HG03159 (cell line): Measurements from ENCODE around the gene ANKS1B.
"Not testable (repeated sequence)": the region's sequence is repeated elsewhere in the genome, so short reads cannot be mapped to it uniquely, and the experiment has no call there.

Experiments
- ATAC-seq: cut with Tn5 transposase; IDR thresholded peaks from one replicate; pipeline ENCODE4 v1.9.1; 2021; ENCODE audit warnings: mild to moderate bottlenecking, moderate library complexity; ENCODE audit not compliant: unreplicated experiment

ANKS1B gene

GRCh38 chr12:99984271-99985128 is at the start of gene ANKS1B:
TSS of gene ANKS1B (minus strand) at chr12:99984936. CDS start at chr12:99984237, 699 bp downstream.
- peak; percentile 61 for ATAC-seq

- ATAC-seq = no peak
Measured at GRCh38 chr12:100031836-100032235, 47.1 kb upstream of the ANKS1B start.

GRCh38 chr12:100027671-100028070 is 42.9 kb upstream of the ANKS1B start:
- ATAC-seq = no peak

GRCh38 chr12:100026241-100026640 is 41.5 kb upstream of the ANKS1B start:
- ATAC-seq = no peak

- no peak for ATAC-seq
Measured at GRCh38 chr12:100024974-100025555, 40.3 kb upstream of the ANKS1B start.

GRCh38 chr12:100020370-100020769 is 35.6 kb upstream of the ANKS1B start:
- ATAC-seq = no peak

GRCh38 chr12:100017056-100017455 is 32.3 kb upstream of the ANKS1B start:
- ATAC-seq = no peak

GRCh38 chr12:100016304-100016703 is 31.6 kb upstream of the ANKS1B start:
- not testable (repeated sequence) for ATAC-seq

- ATAC-seq = not testable (repeated sequence)
Measured at GRCh38 chr12:100005846-100006245, 21.1 kb upstream of the ANKS1B start.

- ATAC-seq = no peak
Measured at GRCh38 chr12:99997806-99998205, 13.1 kb upstream of the ANKS1B start.

GRCh38 chr12:99996095-99996494 is 11.4 kb upstream of the ANKS1B start:
- no peak for ATAC-seq

- no peak for ATAC-seq
Measured at GRCh38 chr12:99985631-99986030, 895 bp upstream of the ANKS1B start.

GRCh38 chr12:99985129-99985570 is 414 bp upstream of the ANKS1B start:
- ATAC-seq = peak; percentile 36

- no peak for ATAC-seq
Measured at GRCh38 chr12:99983456-99984258, 1.1 kb downstream of the ANKS1B start.

- no peak for ATAC-seq
Measured at GRCh38 chr12:99981639-99982190, 3.0 kb downstream of the ANKS1B start.

GRCh38 chr12:99979471-99979870 is 5.3 kb downstream of the ANKS1B start:
- no peak for ATAC-seq

GRCh38 chr12:99978152-99978551 is 6.6 kb downstream of the ANKS1B start:
- no peak for ATAC-seq

GRCh38 chr12:99977550-99977949 is 7.2 kb downstream of the ANKS1B start:
- no peak for ATAC-seq

GRCh38 chr12:99976762-99977161 is 8.0 kb downstream of the ANKS1B start:
- ATAC-seq = no peak

GRCh38 chr12:99975321-99975720 is 9.4 kb downstream of the ANKS1B start:
- ATAC-seq = no peak

- no peak for ATAC-seq
Measured at GRCh38 chr12:99974146-99974545, 10.6 kb downstream of the ANKS1B start.
